Medulla oblongata (tissue), 1 donor: ENCODE data around the gene OBSCN.

ENCODE experiments used
- DNase-seq: peaks from one replicate; pipeline ENCODE4 v3.0.0-alpha.2; 2015; ENCODE audit errors: extremely low spot score

The OBSCN gene

GRCh38 chr1:228288536-228289238 is 80.8 kb downstream of the OBSCN start:
- no peak for DNase-seq

GRCh38 chr1:228289239-228289849 is 81.5 kb downstream of the OBSCN start:
- DNase-seq = no peak

- DNase-seq = no peak
Measured at GRCh38 chr1:228289996-228290881, 82.4 kb downstream of the OBSCN start.

GRCh38 chr1:228291906-228292608 is 84.2 kb downstream of the OBSCN start:
- no peak for DNase-seq

GRCh38 chr1:228292609-228292911 is 84.7 kb downstream of the OBSCN start:
- DNase-seq = no peak

GRCh38 chr1:228293393-228293792 is 85.5 kb downstream of the OBSCN start:
- DNase-seq = no peak

- no peak for DNase-seq
Measured at GRCh38 chr1:228293816-228294500, 86.1 kb downstream of the OBSCN start.

- DNase-seq = no peak
Measured at GRCh38 chr1:228294717-228295116, 86.9 kb downstream of the OBSCN start.

GRCh38 chr1:228295201-228295600 is 87.4 kb downstream of the OBSCN start:
- DNase-seq = no peak

- no peak for DNase-seq
Measured at GRCh38 chr1:228295981-228296380, 88.1 kb downstream of the OBSCN start.

GRCh38 chr1:228297242-228297641 is 89.4 kb downstream of the OBSCN start:
- DNase-seq = no peak

GRCh38 chr1:228297822-228298221 is 90.0 kb downstream of the OBSCN start:
- no peak for DNase-seq

- DNase-seq = no peak
Measured at GRCh38 chr1:228298471-228298870, 90.6 kb downstream of the OBSCN start.

GRCh38 chr1:228299211-228299610 is 91.4 kb downstream of the OBSCN start:
- DNase-seq = no peak

GRCh38 chr1:228299901-228300300 is 92.1 kb downstream of the OBSCN start:
- DNase-seq = no peak

GRCh38 chr1:228302086-228302485 is 94.2 kb downstream of the OBSCN start:
- DNase-seq = no peak

GRCh38 chr1:228303596-228303995 is 95.8 kb downstream of the OBSCN start:
- no peak for DNase-seq

- no peak for DNase-seq
Measured at GRCh38 chr1:228304225-228304624, 96.4 kb downstream of the OBSCN start.

- no peak for DNase-seq
Measured at GRCh38 chr1:228304766-228305395, 97.0 kb downstream of the OBSCN start.

- no peak for DNase-seq
Measured at GRCh38 chr1:228305721-228306152, 97.9 kb downstream of the OBSCN start.
